ENCODE data around the gene ZMPSTE24. TPM values are rescaled to one million over a fixed set of nuclear protein-coding genes. Genes with fewer than 3 reads are reported as not detected.
"Not testable (repeated sequence)": the region's sequence is repeated elsewhere in the genome, so short reads cannot be mapped to it uniquely, and the experiment has no call there.

Gene ZMPSTE24
- total and polyA plus RNA-seq, 12 donors, result 14.2 to 100 (median 42.2) TPM

DNA sequence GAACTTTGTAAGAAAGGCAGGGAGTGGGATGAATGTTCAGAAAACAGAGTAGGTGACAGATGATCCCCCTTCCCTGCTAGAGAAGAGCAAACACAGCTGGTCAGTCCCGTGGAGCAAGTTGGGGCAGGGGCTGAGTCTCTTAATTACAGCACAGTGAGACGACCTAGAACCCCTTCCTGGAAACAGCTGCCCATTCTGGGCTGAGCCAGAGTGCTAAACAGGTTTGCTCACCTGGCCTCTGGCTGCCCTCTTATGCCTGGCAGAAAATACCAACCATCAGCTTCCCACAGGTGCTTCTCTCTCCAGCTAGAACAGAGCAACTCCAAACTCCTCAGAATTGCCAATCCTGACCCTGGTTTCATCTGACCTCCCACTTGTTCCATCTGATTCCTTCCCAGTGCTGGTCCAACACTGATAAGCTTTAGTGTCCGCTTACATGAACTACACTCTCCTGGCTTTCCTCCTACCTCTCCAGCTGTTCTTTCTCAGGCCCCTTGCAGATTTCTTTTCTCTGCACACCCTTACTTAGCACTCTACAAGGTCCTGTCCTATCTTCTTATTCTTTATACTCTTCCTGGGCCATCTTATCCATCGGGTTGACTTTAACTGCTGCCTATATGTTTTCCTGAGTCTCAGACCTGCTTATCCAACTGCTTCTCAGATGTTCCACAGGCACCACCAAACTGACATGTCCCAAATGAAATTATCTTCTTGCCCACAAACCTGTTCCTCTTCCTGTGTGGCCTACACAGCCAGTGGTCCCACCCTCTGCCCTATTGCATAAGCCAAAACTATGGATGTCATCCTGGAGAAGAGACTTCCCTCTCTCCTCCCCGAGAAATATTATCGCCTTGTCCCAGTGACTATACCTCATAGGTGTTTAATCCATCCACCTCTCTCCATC is 81.6 kb downstream of the ZMPSTE24 start:
- peaks cover 0 to 3% of the 10 kb centered on the region in 2 donors for H3K4me1 ChIP-seq (replicated peaks in 1 of 2)
- DNase-seq, result no peak
- H3K4me3 ChIP-seq, result no peak overlapping the region
- WGBS, 4 donors, result 52 to 65% (median 57%) methylated on average over 5 to 6 of the region's 6 CpGs
- H3K27me3 ChIP-seq, result no peaks in the 10 kb centered on the region
- no peak for TF ChIP-seq POLR2A (IDR thresholded peaks at IDR 0.05)
- TF ChIP-seq CTCF (IDR thresholded peaks at IDR 0.05), result no peak
- peak overlapping the region in 2 of 5 donors; percentile 11 to 57 for H3K27ac ChIP-seq
- H3K36me3 ChIP-seq (replicated peaks in 1 of 2), result no peaks in the 10 kb centered on the region
- intact Hi-C loops (cut with DNase I), result loop anchor here (5.0 kb wide), 3 partner anchors 63 to 197 kb away; no protein-coding TSS in a partner anchor
- H3K9me3 ChIP-seq (replicated peaks in 1 of 3), result no peaks in the 10 kb centered on the region

DNA sequence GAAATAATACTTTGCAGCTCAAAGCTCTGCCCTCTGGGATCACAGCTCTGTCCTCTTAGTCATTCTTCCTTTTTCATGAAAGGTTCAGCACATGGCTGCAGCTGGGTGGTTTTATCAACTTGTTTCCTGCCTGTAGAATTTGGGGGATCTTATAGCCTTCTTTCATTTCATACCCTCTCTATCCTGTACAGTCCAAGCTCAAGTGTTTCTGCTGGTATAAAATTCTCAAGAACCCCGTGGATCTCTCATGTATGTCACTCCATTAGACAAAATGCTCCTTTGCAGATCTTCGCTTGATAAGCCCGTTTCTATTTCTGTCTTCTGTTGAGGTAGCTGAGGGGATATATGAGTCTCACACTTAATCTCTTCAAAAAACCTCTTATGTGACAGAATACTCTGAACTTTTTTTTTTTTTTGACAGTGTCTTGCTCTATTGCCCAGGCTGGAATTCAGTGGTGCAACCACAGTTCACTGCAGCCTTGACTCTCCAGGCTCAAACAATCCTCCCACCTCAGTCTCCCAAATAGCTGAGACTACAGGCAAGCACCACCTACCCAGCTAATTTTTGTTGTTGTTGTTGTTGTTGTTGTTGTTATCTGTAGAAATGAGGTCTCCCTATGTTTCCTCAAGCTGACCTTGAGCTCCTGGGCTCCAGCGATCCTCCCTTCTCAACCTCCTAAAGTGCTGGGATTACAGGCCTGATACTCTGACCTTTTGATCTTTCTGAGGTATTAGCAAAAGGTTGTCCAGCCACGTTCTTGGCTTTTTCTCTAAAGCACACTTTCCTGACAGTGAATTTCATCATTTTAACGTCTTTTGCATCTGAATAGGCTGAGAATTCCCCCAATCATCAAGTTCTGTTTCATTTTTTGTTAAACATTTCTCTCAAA is 83.7 kb downstream of the ZMPSTE24 start:
- H3K9me3 ChIP-seq (replicated peaks in 1 of 3), result no peaks in the 10 kb centered on the region
- DNase-seq, result no peak
- H3K27ac ChIP-seq, result no peak overlapping the region
- H3K36me3 ChIP-seq (replicated peaks in 1 of 2), result no peaks in the 10 kb centered on the region
- TF ChIP-seq POLR2A (IDR thresholded peaks at IDR 0.05), result no peak
- no peak for TF ChIP-seq CTCF (IDR thresholded peaks at IDR 0.05)
- 61 to 71% (median 66%) methylated on average over 6 of the region's 6 CpGs for WGBS, 4 donors
- peaks cover 0 to 3% of the 10 kb centered on the region in 2 donors for H3K4me1 ChIP-seq (replicated peaks in 1 of 2)
- intact Hi-C loops (cut with DNase I), result loop anchor here in 1 of 2 donors (5.0 kb wide), 2 partner anchors 61 to 199 kb away; no protein-coding TSS in a partner anchor
- no peaks in the 10 kb centered on the region for H3K27me3 ChIP-seq
- H3K4me3 ChIP-seq, result no peak overlapping the region

GRCh38 chr1:40342381-40342717 is 84.3 kb downstream of the ZMPSTE24 start:
- H3K27ac ChIP-seq; DNase-seq; H3K4me3 ChIP-seq; H3K27me3 ChIP-seq; H3K4me1 ChIP-seq (replicated peaks in 1 of 2); H3K9me3 ChIP-seq (replicated peaks in 1 of 3); H3K36me3 ChIP-seq (replicated peaks in 1 of 2): not testable (repeated sequence)
- WGBS, 4 donors, result 83 to 87% (median 85%) methylated on average over 3 of the region's 3 CpGs
- intact Hi-C loops (cut with DNase I), result loop anchor here in 1 of 2 donors (5.0 kb wide), 2 partner anchors 60 to 200 kb away; no protein-coding TSS in a partner anchor

Other genes starting within 250 kb of the ZMPSTE24 start
- gene CAP1, start 217.5 kb upstream of the ZMPSTE24 start, total RNA-seq, result 100 to 1,000 TPM; 150 to 304 (median 206) TPM
- gene CAP1, start 217.5 kb upstream of the ZMPSTE24 start, polyA plus RNA-seq, result 100 to 1,000 TPM in 1 of 3 donors, 10 to 100 TPM in 2; 59.9 to 234 (median 62.5) TPM
- 100 to 1,000 TPM in 2 of 9 donors, 10 to 100 TPM in 7; 70.3 to 112 (median 78.4) TPM for gene PPT1, start 161.0 kb upstream of the ZMPSTE24 start, total RNA-seq
- gene PPT1, start 161.0 kb upstream of the ZMPSTE24 start, polyA plus RNA-seq, result 100 to 1,000 TPM in 1 of 3 donors, 10 to 100 TPM in 2; 55.3 to 136 (median 59.4) TPM
- 10 to 100 TPM in 7 of 9 donors, 1 to 10 TPM in 2; 5.3 to 18.8 (median 11.7) TPM for gene RLF, start 96.8 kb upstream of the ZMPSTE24 start, total RNA-seq
- 1 to 10 TPM; 3.7 to 9.6 (median 4.3) TPM for gene RLF, start 96.8 kb upstream of the ZMPSTE24 start, polyA plus RNA-seq
- not detected for gene TMCO2, start 10.3 kb upstream of the ZMPSTE24 start, total RNA-seq
- not detected for gene TMCO2, start 10.3 kb upstream of the ZMPSTE24 start, polyA plus RNA-seq
- 10 to 100 TPM in 2 of 9 donors, 1 to 10 TPM in 7; 2.7 to 40.3 (median 5.8) TPM for gene COL9A2, start 59.0 kb downstream of the ZMPSTE24 start, total RNA-seq
- 10 to 100 TPM in 2 of 3 donors, under 1 TPM in 1; 0.35 to 12.6 (median 12.2) TPM for gene COL9A2, start 59.0 kb downstream of the ZMPSTE24 start, polyA plus RNA-seq
- gene SMAP2, start 115.5 kb downstream of the ZMPSTE24 start, total RNA-seq, result 10 to 100 TPM; 23.0 to 52.8 (median 37.8) TPM
- gene SMAP2, start 115.5 kb downstream of the ZMPSTE24 start, polyA plus RNA-seq, result 10 to 100 TPM; 15.0 to 55.9 (median 20.1) TPM
- gene ZFP69B, start 192.2 kb downstream of the ZMPSTE24 start, total RNA-seq, result 1 to 10 TPM in 7 of 9 donors, under 1 TPM in 2; 0.68 to 2.6 (median 1.4) TPM
- 1 to 10 TPM in 1 of 3 donors, under 1 TPM in 2; 0.34 to 2.1 (median 0.97) TPM for gene ZFP69B, start 192.2 kb downstream of the ZMPSTE24 start, polyA plus RNA-seq
- 1 to 10 TPM in 8 of 9 donors, under 1 TPM in 1; 0.18 to 2.5 (median 1.8) TPM for gene ZFP69, start 219.1 kb downstream of the ZMPSTE24 start, total RNA-seq
- gene ZFP69, start 219.1 kb downstream of the ZMPSTE24 start, polyA plus RNA-seq, result 1 to 10 TPM; 2.5 to 3.2 (median 2.9) TPM

All from adrenal gland (tissue), 12 donors.